ENCODE measurements around the gene CIAO3.
"Not testable (repeated sequence)": the region's sequence is repeated elsewhere in the genome, so short reads cannot be mapped to it uniquely, and the experiment has no call there.

Gene CIAO3

DNA sequence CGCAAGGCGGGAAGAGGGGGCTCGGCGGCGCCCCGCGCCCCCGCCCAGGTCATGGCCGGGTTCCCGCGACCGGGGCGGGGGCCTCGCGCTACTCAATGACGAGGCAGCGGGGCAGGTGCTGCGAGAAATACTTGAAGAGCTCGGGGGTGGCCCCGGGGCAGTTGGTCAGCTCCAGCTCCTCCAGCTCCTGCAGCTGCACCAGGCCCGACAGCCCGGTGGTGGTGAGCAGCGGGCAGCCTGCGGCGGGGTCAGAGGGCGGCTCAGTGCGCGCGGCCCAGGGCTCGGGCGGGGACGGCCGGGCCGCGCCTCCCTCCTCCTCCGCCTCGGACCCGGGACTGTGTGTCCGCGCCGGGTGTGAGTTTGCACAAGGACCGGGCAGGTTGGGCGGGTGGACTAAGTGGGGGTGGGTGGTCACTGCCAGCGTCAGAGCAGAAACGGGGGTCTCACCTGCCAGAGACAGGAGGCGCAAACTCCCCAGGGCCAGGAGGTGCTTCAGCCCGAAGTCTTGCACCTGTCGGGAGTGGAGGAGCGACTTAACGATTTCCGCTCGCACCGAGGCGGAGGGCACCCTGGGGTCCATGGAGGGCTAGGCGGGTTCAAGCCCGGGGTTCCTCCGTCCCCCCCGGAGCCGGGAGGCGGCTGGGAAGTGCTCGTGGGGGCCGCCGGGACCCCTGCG, 46.5 kb downstream of the CIAO3 start:
- TF ChIP-seq, protein P1, sequence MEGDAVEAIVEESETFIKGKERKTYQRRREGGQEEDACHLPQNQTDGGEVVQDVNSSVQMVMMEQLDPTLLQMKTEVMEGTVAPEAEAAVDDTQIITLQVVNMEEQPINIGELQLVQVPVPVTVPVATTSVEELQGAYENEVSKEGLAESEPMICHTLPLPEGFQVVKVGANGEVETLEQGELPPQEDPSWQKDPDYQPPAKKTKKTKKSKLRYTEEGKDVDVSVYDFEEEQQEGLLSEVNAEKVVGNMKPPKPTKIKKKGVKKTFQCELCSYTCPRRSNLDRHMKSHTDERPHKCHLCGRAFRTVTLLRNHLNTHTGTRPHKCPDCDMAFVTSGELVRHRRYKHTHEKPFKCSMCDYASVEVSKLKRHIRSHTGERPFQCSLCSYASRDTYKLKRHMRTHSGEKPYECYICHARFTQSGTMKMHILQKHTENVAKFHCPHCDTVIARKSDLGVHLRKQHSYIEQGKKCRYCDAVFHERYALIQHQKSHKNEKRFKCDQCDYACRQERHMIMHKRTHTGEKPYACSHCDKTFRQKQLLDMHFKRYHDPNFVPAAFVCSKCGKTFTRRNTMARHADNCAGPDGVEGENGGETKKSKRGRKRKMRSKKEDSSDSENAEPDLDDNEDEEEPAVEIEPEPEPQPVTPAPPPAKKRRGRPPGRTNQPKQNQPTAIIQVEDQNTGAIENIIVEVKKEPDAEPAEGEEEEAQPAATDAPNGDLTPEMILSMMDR (IDR thresholded peaks at IDR 0.05; ENCODE audit: borderline replicate concordance, control extremely low read depth, extremely low read depth, insufficient read depth, missing control alignments), result no peak
- in situ Hi-C loops (cut with MboI; ENCODE audit: low sequenced_read_pairs, unreplicated experiment), result no loop called here
- no peak for DNase-seq (ENCODE audit: low spot score)

DNA sequence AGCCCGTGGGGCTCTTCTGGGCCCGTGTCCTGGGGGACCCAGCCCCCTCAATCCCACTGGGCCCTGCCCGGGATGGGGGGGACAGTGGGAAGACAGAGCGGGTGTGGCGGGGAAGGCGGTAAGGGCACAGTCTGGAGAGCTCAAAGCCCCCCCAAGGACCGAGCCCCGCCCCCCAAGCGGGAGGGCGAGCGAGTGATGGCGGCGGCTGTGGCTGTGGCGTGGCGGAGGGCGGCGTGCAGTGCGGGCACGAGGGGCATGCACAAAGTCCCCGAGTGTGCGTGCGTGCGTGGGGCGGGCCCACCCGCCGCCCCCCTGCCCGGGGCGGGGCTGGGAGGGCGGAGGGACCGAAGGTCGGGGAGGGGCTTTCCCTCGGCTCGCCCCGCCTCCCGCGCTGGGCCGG, 47.0 kb downstream of the CIAO3 start:
- TF ChIP-seq, protein P1 (IDR thresholded peaks at IDR 0.05; ENCODE audit: borderline replicate concordance, control extremely low read depth, extremely low read depth, insufficient read depth, missing control alignments), result no peak
- in situ Hi-C loops (cut with MboI; ENCODE audit: low sequenced_read_pairs, unreplicated experiment), result no loop called here
- no peak for DNase-seq (ENCODE audit: low spot score)

DNA sequence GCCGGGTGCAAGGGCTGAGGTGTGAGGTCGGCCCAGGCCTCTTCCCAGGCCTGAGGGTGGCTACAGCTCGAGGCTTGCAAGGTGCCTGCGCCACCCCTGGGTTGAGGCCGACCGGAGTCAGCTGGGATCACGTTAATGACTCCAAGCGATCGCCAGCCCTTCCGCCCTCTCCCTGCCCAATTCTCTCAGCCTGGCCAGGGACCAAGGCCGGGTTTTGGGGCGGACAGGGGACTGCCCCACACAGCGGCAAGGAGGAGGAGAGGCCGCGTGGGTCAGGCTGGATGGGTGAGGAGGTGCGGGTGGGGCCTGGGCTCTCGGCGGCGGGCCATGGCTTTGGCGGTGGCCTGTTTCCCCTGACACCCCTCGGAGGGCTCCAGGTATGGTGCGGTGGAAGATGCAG, 47.4 kb downstream of the CIAO3 start:
- DNase-seq (ENCODE audit: low spot score), result no peak
- TF ChIP-seq, protein P1 (IDR thresholded peaks at IDR 0.05; ENCODE audit: borderline replicate concordance, control extremely low read depth, extremely low read depth, insufficient read depth, missing control alignments), result no peak
- in situ Hi-C loops (cut with MboI; ENCODE audit: low sequenced_read_pairs, unreplicated experiment), result no loop called here

DNA sequence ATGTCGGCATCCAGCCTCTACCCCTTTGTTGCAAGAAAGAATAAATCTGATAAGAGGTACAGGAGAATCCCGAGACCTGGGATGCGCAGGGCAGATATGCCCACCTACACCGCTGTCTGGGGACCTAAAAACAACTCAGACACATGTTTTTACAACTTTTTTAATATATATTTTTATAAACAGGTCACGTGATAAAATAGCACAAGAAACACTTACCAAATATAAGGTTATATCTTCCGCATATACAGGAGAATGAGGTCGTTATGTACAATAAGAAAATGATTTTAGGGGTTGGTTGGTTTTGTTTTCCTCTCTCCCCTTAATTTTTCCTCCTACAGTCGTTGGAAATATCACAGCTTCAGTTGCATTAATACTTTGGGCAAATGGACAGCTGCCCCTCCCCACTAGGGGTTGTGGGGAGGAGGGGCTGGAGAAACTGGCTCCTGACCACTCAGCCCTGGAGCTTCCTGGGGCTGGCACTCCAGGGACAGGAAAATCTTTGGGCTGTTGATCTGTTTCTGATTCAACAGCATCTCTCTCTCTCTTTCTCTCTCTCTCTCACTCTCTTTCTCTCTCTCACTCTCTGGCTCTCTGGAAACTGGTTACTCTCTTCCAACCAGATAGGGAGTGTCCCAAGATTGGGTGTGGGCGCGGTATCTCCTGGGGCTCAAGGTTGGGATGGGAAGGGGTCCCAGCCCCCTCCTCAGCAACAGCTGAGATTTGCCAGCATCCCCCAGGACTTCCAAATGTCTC, 48.3 kb downstream of the CIAO3 start:
- in situ Hi-C loops (cut with MboI; ENCODE audit: low sequenced_read_pairs, unreplicated experiment), result no loop called here
- no peak for DNase-seq (ENCODE audit: low spot score)
- TF ChIP-seq, protein P1 (IDR thresholded peaks at IDR 0.05; ENCODE audit: borderline replicate concordance, control extremely low read depth, extremely low read depth, insufficient read depth, missing control alignments), result no peak

DNA sequence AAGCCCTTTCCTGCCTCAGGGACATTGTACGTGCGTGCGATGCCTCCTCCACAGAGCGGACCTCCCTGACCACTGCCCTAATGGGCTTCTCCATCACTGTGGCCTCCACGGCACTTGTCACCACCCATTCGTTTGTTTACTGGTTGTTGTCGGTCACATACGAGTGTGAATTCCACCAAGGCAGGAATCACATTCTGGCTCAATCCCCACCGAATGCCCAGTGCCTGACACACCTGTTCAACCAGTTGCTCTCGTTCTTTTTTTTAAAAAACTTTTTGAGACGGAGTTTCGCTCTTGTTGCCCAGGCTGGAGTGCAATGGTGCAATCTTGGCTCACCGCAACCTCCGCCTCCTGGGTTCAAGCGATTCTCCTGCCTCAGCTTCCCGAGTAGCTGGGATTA, 49.6 kb downstream of the CIAO3 start:
- in situ Hi-C loops (cut with MboI; ENCODE audit: low sequenced_read_pairs, unreplicated experiment); DNase-seq (ENCODE audit: low spot score): not testable (repeated sequence)

DNA sequence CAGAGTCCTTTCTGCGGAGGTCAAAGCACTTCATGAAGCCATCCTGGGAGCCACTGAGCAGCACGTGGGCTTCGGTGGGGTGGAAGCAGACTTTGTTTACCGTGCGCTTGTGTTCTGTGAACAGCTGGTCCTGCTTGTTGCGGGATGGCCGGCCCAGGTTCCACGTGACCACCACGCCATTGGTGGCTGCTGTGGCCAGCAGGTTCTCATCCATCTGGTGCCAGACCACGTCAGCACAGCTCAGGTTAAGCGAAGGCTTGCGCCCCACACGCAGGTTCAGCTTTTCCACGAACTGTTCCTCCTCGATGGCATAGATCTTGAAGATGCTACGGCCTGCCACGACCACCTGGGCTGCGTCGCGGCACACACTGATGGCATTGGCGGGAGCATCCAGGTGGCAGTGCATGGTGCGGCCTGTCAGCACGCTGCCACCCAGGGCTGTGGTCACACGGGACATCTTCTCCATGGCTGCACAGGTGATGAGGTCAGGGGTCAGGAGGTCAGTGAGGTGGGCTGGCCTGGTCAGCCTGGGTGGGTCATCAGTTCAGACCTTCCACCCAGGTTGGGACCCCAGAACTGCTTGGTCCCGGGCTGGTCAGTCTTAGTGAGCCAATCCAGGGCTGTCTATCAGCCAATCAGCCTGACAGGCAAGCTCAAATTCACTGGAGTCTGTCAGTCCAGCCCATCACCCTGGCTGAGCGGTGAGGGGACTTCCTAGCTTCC, 51.5 kb downstream of the CIAO3 start:
- TF ChIP-seq, protein P1 (IDR thresholded peaks at IDR 0.05; ENCODE audit: borderline replicate concordance, control extremely low read depth, extremely low read depth, insufficient read depth, missing control alignments), result no peak
- in situ Hi-C loops (cut with MboI; ENCODE audit: low sequenced_read_pairs, unreplicated experiment), result no loop called here
- no peak for DNase-seq (ENCODE audit: low spot score)

DNA sequence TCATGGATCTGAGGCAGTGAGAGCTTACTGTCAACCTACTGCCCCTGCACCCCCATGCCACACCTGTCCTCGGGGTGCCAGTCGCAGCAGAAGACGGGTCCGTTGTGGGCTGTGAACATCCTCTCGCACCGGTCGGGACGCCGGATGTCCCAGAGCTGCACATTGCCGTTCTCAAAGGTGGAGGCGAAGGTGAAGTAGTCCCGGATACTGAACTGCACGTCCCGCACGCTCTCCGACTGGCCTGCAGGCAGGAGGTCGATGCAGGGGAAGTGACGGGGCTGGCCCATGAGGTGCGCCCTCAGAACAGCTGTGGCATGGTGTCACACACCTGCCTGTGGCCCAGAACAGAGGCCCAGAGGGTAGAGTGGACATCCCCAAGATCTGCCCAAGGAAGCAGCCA, 53.3 kb downstream of the CIAO3 start:
- TF ChIP-seq, protein P1 (IDR thresholded peaks at IDR 0.05; ENCODE audit: borderline replicate concordance, control extremely low read depth, extremely low read depth, insufficient read depth, missing control alignments), result no peak
- no peak for DNase-seq (ENCODE audit: low spot score)
- in situ Hi-C loops (cut with MboI; ENCODE audit: low sequenced_read_pairs, unreplicated experiment), result no loop called here
